Gastrocnemius medialis (tissue), 4 donors: ENCODE data around the gene DOCK6.

Experiments
- CTCF ChIP-seq, 5 experiments: fragments of 450-650 bp in 3 of 5; fragments of 200-600 bp in 2 of 5; sonication (generic) in 2 of 5; IDR thresholded peaks in 4 of 5; conservative IDR thresholded peaks in 1 of 5; 1 replicate in 4 of 5; 2 replicates in 1 of 5; pipeline ENCODE4 v1.5.1; 2016 to 2019; ENCODE audit warnings: antibody characterized with exemption in 5 of 5, mild to moderate bottlenecking in 3 of 5, moderate library complexity in 3 of 5
- POLR2A ChIP-seq, 2 donors: fragments of 450-650 bp; IDR thresholded peaks; one replicate each; pipeline ENCODE4 v1.6.1; 2017; ENCODE audit warnings: antibody characterized with exemption in 2 of 2, mild to moderate bottlenecking in 2 of 2, moderate library complexity in 2 of 2

- TF ChIP-seq CTCF (IDR thresholded peaks at IDR 0.05 in 4 of 5, conservative IDR thresholded peaks at IDR 0.05 in 1 of 5) (peak; percentile 80 to 93 (median 90)), POLR2A (IDR thresholded peaks at IDR 0.05) (no peak)
Measured at GRCh38 chr19:11293433-11294389, 31.4 kb upstream of the DOCK6 start.
